ENCODE results near the gene RPS19.
A peak's percentile ranks its signal among the peaks of the same experiment; 100 is the strongest.

The RPS19 gene

GRCh38 chr19:41864374-41864773 is 4.3 kb downstream of the RPS19 start:
- H3K4me3 ChIP-seq (ENCODE audit: low read length) = peak overlapping the region; percentile 87
- H3F3A ChIP-seq (ENCODE audit: control insufficient read depth, insufficient read depth) = peaks cover 78% of the 10 kb centered on the region
- peaks cover 86% of the 10 kb centered on the region for H3K79me2 ChIP-seq (ENCODE audit: control insufficient read depth, low read length)
- H3K27ac ChIP-seq (ENCODE audit: low read depth, low read length) = peak overlapping the region; percentile 81
- H3K4me2 ChIP-seq (ENCODE audit: low read length) = peak overlapping the region; percentile 88
- peaks cover 83% of the 10 kb centered on the region for H3K4me1 ChIP-seq (ENCODE audit: control insufficient read depth, low read length)
- no peak for TF ChIP-seq CTCF (IDR thresholded peaks at IDR 0.05; ENCODE audit: low read depth, low read length, poor library complexity, severe bottlenecking)
- TF ChIP-seq EZH2phosphoT487 (IDR thresholded peaks at IDR 0.05; ENCODE audit: borderline replicate concordance, low read length) = no peak
- no peaks in the 10 kb centered on the region for H3K9me3 ChIP-seq (ENCODE audit: control insufficient read depth, insufficient read depth, low read length)
- H4K20me1 ChIP-seq (ENCODE audit: control insufficient read depth, insufficient read depth, low read depth, low read length) = peaks cover 42% of the 10 kb centered on the region
- H3K9me2 ChIP-seq (replicated peaks; ENCODE audit: control insufficient read depth, low read length) = no peaks in the 10 kb centered on the region
- H3K36me3 ChIP-seq (ENCODE audit: control insufficient read depth, low read length) = peaks cover 89% of the 10 kb centered on the region
- H3K27me3 ChIP-seq (ENCODE audit: control insufficient read depth, low read length) = no peaks in the 10 kb centered on the region

GRCh38 chr19:41866284-41866683 is 6.2 kb downstream of the RPS19 start:
- Histone ChIP-seq H3K4me3 (ENCODE audit: low read length) (peak overlapping the region; percentile 39), H3K27ac (ENCODE audit: low read depth, low read length) (peak overlapping the region; percentile 99)

GRCh38 chr19:41868120-41868988 is 8.3 kb downstream of the RPS19 start:
- Histone ChIP-seq H3K9me3 (ENCODE audit: control insufficient read depth, insufficient read depth, low read length) (no peaks in the 10 kb centered on the region), H3K79me2 (ENCODE audit: control insufficient read depth, low read length) (peaks cover 55% of the 10 kb centered on the region), H3K27me3 (ENCODE audit: control insufficient read depth, low read length) (no peaks in the 10 kb centered on the region), H3K36me3 (ENCODE audit: control insufficient read depth, low read length) (peaks cover 94% of the 10 kb centered on the region), H3K9me2 (replicated peaks; ENCODE audit: control insufficient read depth, low read length) (no peaks in the 10 kb centered on the region), H3F3A (ENCODE audit: control insufficient read depth, insufficient read depth) (peaks cover 91% of the 10 kb centered on the region), H4K20me1 (ENCODE audit: control insufficient read depth, insufficient read depth, low read depth, low read length) (peaks cover 16% of the 10 kb centered on the region; the same call in 1 of the 2 replicates), H3K4me2 (ENCODE audit: low read length) (peak overlapping the region; percentile 59), H3K27ac (ENCODE audit: low read depth, low read length) (peak overlapping the region; percentile 99), H3K4me1 (ENCODE audit: control insufficient read depth, low read length) (peaks cover 98% of the 10 kb centered on the region), H3K4me3 (ENCODE audit: low read length) (peak overlapping the region; percentile 29)
- TF ChIP-seq EZH2phosphoT487 (IDR thresholded peaks at IDR 0.05; ENCODE audit: borderline replicate concordance, low read length) (no peak), CTCF (IDR thresholded peaks at IDR 0.05; ENCODE audit: low read depth, low read length, poor library complexity, severe bottlenecking) (no peak)

More at GRCh38 chr19:41866284-41866683, 6.2 kb downstream of the RPS19 start:
- Histone ChIP-seq H3F3A (ENCODE audit: control insufficient read depth, insufficient read depth) (peaks cover 90% of the 10 kb centered on the region), H3K9me3 (ENCODE audit: control insufficient read depth, insufficient read depth, low read length) (no peaks in the 10 kb centered on the region), H4K20me1 (ENCODE audit: control insufficient read depth, insufficient read depth, low read depth, low read length) (peaks cover 37% of the 10 kb centered on the region), H3K27me3 (ENCODE audit: control insufficient read depth, low read length) (no peaks in the 10 kb centered on the region), H3K4me1 (ENCODE audit: control insufficient read depth, low read length) (peaks cover 98% of the 10 kb centered on the region), H3K36me3 (ENCODE audit: control insufficient read depth, low read length) (peaks cover 96% of the 10 kb centered on the region), H3K79me2 (ENCODE audit: control insufficient read depth, low read length) (peaks cover 76% of the 10 kb centered on the region), H3K9me2 (replicated peaks; ENCODE audit: control insufficient read depth, low read length) (no peaks in the 10 kb centered on the region), H3K4me2 (ENCODE audit: low read length) (peak overlapping the region; percentile 59)
- TF ChIP-seq CTCF (IDR thresholded peaks at IDR 0.05; ENCODE audit: low read depth, low read length, poor library complexity, severe bottlenecking) (no peak), EZH2phosphoT487 (IDR thresholded peaks at IDR 0.05; ENCODE audit: borderline replicate concordance, low read length) (no peak)

All from DOHH2 (cell line).